Smooth muscle cell (in vitro differentiated cells): ENCODE data around the gene RAB3D. TPM values are rescaled to one million over a fixed set of nuclear protein-coding genes. Genes with fewer than 3 reads are reported as not detected.
"Not testable (repeated sequence)": the region's sequence is repeated elsewhere in the genome, so short reads cannot be mapped to it uniquely, and the experiment has no call there.

Source experiments
- DNase-seq: peaks from one replicate; lab custom pipeline; 2025; ENCODE audit not compliant: unreplicated experiment; lab: John Stamatoyannopoulos, UW
- H2AFZ ChIP-seq: fragments of 200-600 bp; sonication (generic); 2 replicates; pipeline ENCODE4 v1.6.0; 2016; ENCODE audit warnings: antibody characterized with exemption, low read depth, mild to moderate bottlenecking
- H3F3A ChIP-seq: fragments of 200-600 bp; sonication (generic); 2 replicates; pipeline ENCODE4 v1.6.0; 2017; ENCODE audit warnings: antibody characterized with exemption, low read depth
- H3K27ac ChIP-seq: fragments of 200-600 bp; sonication (generic); 2 replicates; pipeline ENCODE4 v1.5.1; 2016; ENCODE audit warnings: low read depth, mild to moderate bottlenecking
- H3K27me3 ChIP-seq: fragments of 200-600 bp; sonication (generic); 2 replicates; pipeline ENCODE4 v1.6.1; 2016; ENCODE audit warnings: low read depth, mild to moderate bottlenecking
- H3K36me3 ChIP-seq: fragments of 200-600 bp; sonication (generic); 2 replicates; pipeline ENCODE4 v1.5.1; 2016; ENCODE audit warnings: low read depth
- H3K4me1 ChIP-seq: fragments of 200-600 bp; sonication (generic); 2 replicates; pipeline ENCODE4 v1.5.1; 2016; ENCODE audit warnings: low read depth
- H3K4me2 ChIP-seq: fragments of 200-600 bp; sonication (generic); 2 replicates; pipeline ENCODE4 v1.6.0; 2016; ENCODE audit warnings: mild to moderate bottlenecking
- H3K4me3 ChIP-seq: fragments of 200-600 bp; sonication (generic); 2 replicates; pipeline ENCODE4 v1.5.1; 2016; ENCODE audit warnings: mild to moderate bottlenecking
- H3K79me2 ChIP-seq: fragments of 200-600 bp; sonication (generic); 2 replicates; pipeline ENCODE4 v1.6.0; 2016; ENCODE audit warnings: low read depth, mild to moderate bottlenecking
- H3K9ac ChIP-seq: fragments of 200-600 bp; sonication (generic); 2 replicates; pipeline ENCODE4 v1.6.0; 2016; ENCODE audit warnings: low read depth
- H3K9me3 ChIP-seq: fragments of 200-600 bp; sonication (generic); replicated peaks from 2 replicates; pipeline ENCODE4 v1.5.1; 2016; ENCODE audit warnings: low read depth
- H4K20me1 ChIP-seq: fragments of 200-600 bp; sonication (generic); 2 replicates; pipeline ENCODE4 v1.6.0; 2016; ENCODE audit warnings: low read depth
- CTCF ChIP-seq: fragments of 200-600 bp; sonication (generic); IDR thresholded peaks from 2 replicates; pipeline ENCODE4 v1.5.1; 2017; ENCODE audit warnings: borderline replicate concordance, mild to moderate bottlenecking, antibody characterized with exemption; ENCODE audit not compliant: insufficient read depth, poor library complexity, severe bottlenecking
- WGBS: methylation state at CpG from one replicate; pipeline ENCODE4 v1.1.7; 2016; ENCODE audit warnings: low lambda C conversion rate; 5-methylcytosine and 5-hydroxymethylcytosine counted together
- polyA plus RNA-seq: library from polyadenylated mRNA; unstranded; fragments of >200 nt; fragmentation: Nextera tagmentation; extraction: Ambion mirVana; gene quantifications from 2 replicates; pipeline ENCODE4 v1.2.1, GENCODE V29; 2016
- total RNA-seq: library from RNA; depleted of rRNA; stranded (reverse); fragments of >200 nt; gene quantifications from 2 replicates; pipeline ENCODE4 v1.2.3, GENCODE V29; 2014

RAB3D gene
- total and polyA plus RNA-seq, 2 experiments from 2014 or later = 7.3 to 11.0 TPM

GRCh38 chr19:11355160-11356073 lies 16.0 kb upstream of the RAB3D start, which contains the start of gene PLPPR2:
Gene PLPPR2, plus strand, starts transcription at chr19:11355432. Its CDS starts 2,242 bp downstream, at chr19:11357674.
- WGBS = 16% methylated on average over 27 of the region's 62 CpGs
- peak within 1 kb of the TSS; percentile 75 for H3K9ac ChIP-seq
- H2AFZ ChIP-seq = peak within 1 kb of the TSS; percentile 72

GRCh38 chr19:11354102-11354501 lies 14.6 kb upstream of the RAB3D start:
- not testable (repeated sequence) for H3K79me2 ChIP-seq, H3F3A ChIP-seq, H3K36me3 ChIP-seq, H3K4me2 ChIP-seq, H3K9ac ChIP-seq, H3K4me1 ChIP-seq, H3K4me3 ChIP-seq, H3K27ac ChIP-seq, H3K9me3 ChIP-seq, H2AFZ ChIP-seq, H3K27me3 ChIP-seq, DNase-seq
- peaks cover 20% of the 10 kb centered on the region for H4K20me1 ChIP-seq
- 98% methylated on average over 4 of the region's 4 CpGs for WGBS

More at GRCh38 chr19:11355160-11356073, 16.0 kb upstream of the RAB3D start, which contains the start of gene PLPPR2:
- no peaks in the 10 kb centered on the region for H3K79me2 ChIP-seq
- no peak for TF ChIP-seq CTCF
- H3K36me3 ChIP-seq = no peaks in the 10 kb centered on the region
- H4K20me1 ChIP-seq = peaks cover 27% of the 10 kb centered on the region
- H3F3A ChIP-seq = no peaks in the 10 kb centered on the region
- no peaks in the 10 kb centered on the region for H3K9me3 ChIP-seq
- no peaks in the 10 kb centered on the region for H3K4me1 ChIP-seq
- no peak within 1 kb of the TSS for H3K27ac ChIP-seq
- DNase-seq = peak; percentile 65
- H3K27me3 ChIP-seq = no peaks in the 10 kb centered on the region
- H3K4me3 ChIP-seq = peak within 1 kb of the TSS; percentile 79
- peak within 1 kb of the TSS; percentile 96 for H3K4me2 ChIP-seq

GRCh38 chr19:11349171-11349570 lies 9.7 kb upstream of the RAB3D start:
- no peak overlapping the region for H3K4me3 ChIP-seq
- H3F3A ChIP-seq = no peaks in the 10 kb centered on the region
- no peak overlapping the region for H3K27ac ChIP-seq
- no peaks in the 10 kb centered on the region for H3K27me3 ChIP-seq
- no peaks in the 10 kb centered on the region for H3K36me3 ChIP-seq
- peaks cover 3% of the 10 kb centered on the region for H3K79me2 ChIP-seq
- no peaks in the 10 kb centered on the region for H4K20me1 ChIP-seq
- H3K9me3 ChIP-seq = no peaks in the 10 kb centered on the region
- no peak overlapping the region for H3K9ac ChIP-seq
- H3K4me1 ChIP-seq = no peaks in the 10 kb centered on the region
- 89% methylated on average over 4 of the region's 4 CpGs for WGBS
- no peak overlapping the region for H2AFZ ChIP-seq
- TF ChIP-seq CTCF = no peak
- DNase-seq = no peak
- H3K4me2 ChIP-seq = no peak overlapping the region

- H3K36me3 ChIP-seq = no peaks in the 10 kb centered on the region
- H3K9ac ChIP-seq = no peak overlapping the region
- H3K27me3 ChIP-seq = no peaks in the 10 kb centered on the region
- no peak overlapping the region for H3K27ac ChIP-seq
- no peak overlapping the region for H2AFZ ChIP-seq
- 86% methylated on average over 7 of the region's 7 CpGs for WGBS
- no peak overlapping the region for H3K4me2 ChIP-seq
- no peaks in the 10 kb centered on the region for H4K20me1 ChIP-seq
- no peak overlapping the region for H3K4me3 ChIP-seq
- no peaks in the 10 kb centered on the region for H3K4me1 ChIP-seq
- no peak for DNase-seq
- no peak for TF ChIP-seq CTCF
- no peaks in the 10 kb centered on the region for H3K9me3 ChIP-seq
- H3K79me2 ChIP-seq = peaks cover 3% of the 10 kb centered on the region
- no peaks in the 10 kb centered on the region for H3F3A ChIP-seq
Observed at GRCh38 chr19:11347546-11348039, 8.1 kb upstream of the RAB3D start.
